ENCODE data around the gene CDH5. TPM values are rescaled to one million over a fixed set of nuclear protein-coding genes. Genes with fewer than 3 reads are reported as not detected.

Gene CDH5
- total and polyA plus RNA-seq, 2 of the 8 experiments (the other 6 are each of a cell fraction or from before 2014, with no cell fraction given) = 0.32 TPM

- Histone ChIP-seq H2AK5ac (ENCODE audit: low read depth, low read length) (0 out of 2 replicates have a peak overlapping the region, but pooled peaks have one; percentile 48), H3K27me3 (replicated peaks in 1 of 4; ENCODE audit: control insufficient read depth in 3 of 4, extremely low read depth in 1 of 4, insufficient read depth in 3 of 4, low read length in 3 of 4) (no peaks in the 10 kb centered on the region; a peak in 1 of 7 replicates), H2BK15ac (ENCODE audit: low read length) (no peak overlapping the region), H4K5ac (ENCODE audit: insufficient read length, low read depth, low read length) (no peak overlapping the region), H3K23ac (ENCODE audit: insufficient read length) (no peak overlapping the region), H2BK12ac (ENCODE audit: low read depth, low read length) (no peak overlapping the region), H3K79me1 (ENCODE audit: low read depth, low read length) (no peaks in the 10 kb centered on the region; the same call in 1 of the 2 replicates), H3K18ac (ENCODE audit: extremely low read depth, low read length) (no peak overlapping the region), H2AFZ (ENCODE audit: low read length) (no peak overlapping the region), H3K4ac (replicated peaks; ENCODE audit: insufficient read length, low read depth, low read length) (no peak overlapping the region), H3K27ac (ENCODE audit: low read depth, low read length) (no peak overlapping the region), H3K4me3 (ENCODE audit: extremely low read depth in 1 of 4, insufficient read depth in 2 of 4, low read depth in 3 of 4, low read length in 4 of 4) (no peak overlapping the region), H2BK120ac (replicated peaks; ENCODE audit: low read depth, low read length) (no peak overlapping the region), H3K79me2 (ENCODE audit: control insufficient read depth in 1 of 2, insufficient read depth in 2 of 2, low read length in 2 of 2) (no peaks in the 10 kb centered on the region), H3K14ac (ENCODE audit: insufficient read length) (no peak overlapping the region), H3K23me2 (ENCODE audit: low read depth, low read length) (no peaks in the 10 kb centered on the region), H3K9ac (replicated peaks in 1 of 4; ENCODE audit: extremely low read depth in 1 of 4, low read depth in 3 of 4, low read length in 3 of 4) (no peak overlapping the region), H3K4me1 (replicated peaks in 1 of 4; ENCODE audit: control insufficient read depth in 3 of 4, insufficient read depth in 4 of 4, low read length in 3 of 4) (peaks cover 0 to 4% (median 1%) of the 10 kb centered on the region in 4 experiments; a peak in 2 of 7 replicates), H3K56ac (replicated peaks; ENCODE audit: insufficient read length, low read depth, low read length) (no peak overlapping the region), H4K8ac (ENCODE audit: extremely low read depth, insufficient read depth, low read length) (no peak overlapping the region), H3K9me3 (ENCODE audit: insufficient read depth in 2 of 2, low read depth in 1 of 2, low read length in 1 of 2) (no peaks in the 10 kb centered on the region), H3K36me3 (ENCODE audit: control insufficient read depth in 2 of 4, insufficient read depth in 4 of 4, low read length in 3 of 4) (no peaks in the 10 kb centered on the region), H4K91ac (replicated peaks; ENCODE audit: insufficient read length, low read length) (no peak overlapping the region), H2BK5ac (ENCODE audit: low read depth, low read length) (no peak overlapping the region), H4K20me1 (replicated peaks in 1 of 2; ENCODE audit: control insufficient read depth in 1 of 2, insufficient read depth in 2 of 2, low read length in 2 of 2) (no peaks in the 10 kb centered on the region), H3K4me2 (ENCODE audit: insufficient read depth in 1 of 2, low read depth in 2 of 2, low read length in 2 of 2) (no peak overlapping the region), H2BK20ac (ENCODE audit: low read length) (no peak overlapping the region)
- WGBS, 2 experiments (ENCODE audit: extremely low coverage in 1 of 2, insufficient coverage in 1 of 2, insufficient read length in 1 of 2, insufficient replicate concordance in 2 of 2, low coverage in 1 of 2, low lambda C conversion rate in 2 of 2, missing lambda C conversion rate in 1 of 2) = 89% methylated on average over 7 of the region's 7 CpGs; no CpG with 5 or more reads in 1 of the 2 experiments
- no peak for FAIRE-seq
- no peak for DNase-seq (ENCODE audit: low read depth in 1 of 2, low spot score in 2 of 2)
- ChIA-PET POLR2A (ENCODE audit: partially characterized antibody) (no interaction called here), CTCF (ENCODE audit: partially characterized antibody) (interaction anchor here (0.8 to 1.9 kb wide), 5 partner anchors 11 to 193 kb away, joined by 3 to 9 read pairs (median 4); no protein-coding TSS in a partner anchor)
- TF ChIP-seq TAF7 (optimal IDR thresholded peaks at IDR 0.05; ENCODE audit: borderline replicate concordance, low read depth, low read length) (no peak), SP4 (IDR thresholded peaks at IDR 0.05; ENCODE audit: low read length) (no peak), TEAD4 (IDR thresholded peaks at IDR 0.05; ENCODE audit: low read depth, low read length) (no peak), SIN3A (conservative IDR thresholded peaks at IDR 0.05 in 1 of 2, IDR thresholded peaks at IDR 0.05 in 1 of 2; ENCODE audit: low read depth in 1 of 2, low read length in 2 of 2) (no peak), ATF2 (IDR thresholded peaks at IDR 0.05; ENCODE audit: low read length) (no peak), FOSL1 (IDR thresholded peaks at IDR 0.05; ENCODE audit: insufficient read depth, low read depth, low read length) (no peak), ASH2L (IDR thresholded peaks at IDR 0.05; ENCODE audit: low read length) (no peak)
- TF ChIP-seq, protein P1, sequence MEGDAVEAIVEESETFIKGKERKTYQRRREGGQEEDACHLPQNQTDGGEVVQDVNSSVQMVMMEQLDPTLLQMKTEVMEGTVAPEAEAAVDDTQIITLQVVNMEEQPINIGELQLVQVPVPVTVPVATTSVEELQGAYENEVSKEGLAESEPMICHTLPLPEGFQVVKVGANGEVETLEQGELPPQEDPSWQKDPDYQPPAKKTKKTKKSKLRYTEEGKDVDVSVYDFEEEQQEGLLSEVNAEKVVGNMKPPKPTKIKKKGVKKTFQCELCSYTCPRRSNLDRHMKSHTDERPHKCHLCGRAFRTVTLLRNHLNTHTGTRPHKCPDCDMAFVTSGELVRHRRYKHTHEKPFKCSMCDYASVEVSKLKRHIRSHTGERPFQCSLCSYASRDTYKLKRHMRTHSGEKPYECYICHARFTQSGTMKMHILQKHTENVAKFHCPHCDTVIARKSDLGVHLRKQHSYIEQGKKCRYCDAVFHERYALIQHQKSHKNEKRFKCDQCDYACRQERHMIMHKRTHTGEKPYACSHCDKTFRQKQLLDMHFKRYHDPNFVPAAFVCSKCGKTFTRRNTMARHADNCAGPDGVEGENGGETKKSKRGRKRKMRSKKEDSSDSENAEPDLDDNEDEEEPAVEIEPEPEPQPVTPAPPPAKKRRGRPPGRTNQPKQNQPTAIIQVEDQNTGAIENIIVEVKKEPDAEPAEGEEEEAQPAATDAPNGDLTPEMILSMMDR (IDR thresholded peaks at IDR 0.05; ENCODE audit: control extremely low read depth in 1 of 3, insufficient read depth in 1 of 3, low read depth in 1 of 3, low read length in 3 of 3) = no peak
These were observed 29.5 kb downstream of the CDH5 start for GRCh38 chr16:66395806-66396555.
